ENCODE data around the gene HSPB9. TPM values are rescaled to one million over a fixed set of nuclear protein-coding genes. Genes with fewer than 3 reads are reported as not detected.

The HSPB9 gene
- total RNA-seq, 1 experiment from 2014 or later, result not detected

DNA sequence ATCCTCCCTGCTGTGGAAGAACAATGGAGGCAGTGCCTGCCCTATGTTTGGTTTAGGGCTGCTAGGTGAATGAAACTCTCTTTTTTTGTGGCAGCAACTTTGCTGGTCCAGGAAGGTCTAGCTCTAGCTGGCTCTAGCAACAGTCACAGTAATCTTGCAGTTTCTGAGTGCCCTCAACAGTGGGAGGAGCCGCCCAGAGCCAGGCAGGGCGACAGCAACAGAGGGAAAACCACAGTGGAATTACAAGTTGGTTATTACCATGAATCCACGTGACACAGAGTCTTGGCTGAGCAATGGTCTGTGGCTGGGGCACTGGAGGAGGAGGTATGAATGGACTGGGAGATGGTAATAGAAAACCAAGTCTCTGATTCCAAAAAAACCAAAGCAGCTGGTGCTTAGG lies 10.3 kb downstream of the HSPB9 start:
- no peaks in the 10 kb centered on the region for H3K9me3 ChIP-seq (ENCODE audit: insufficient read depth, low read depth)
- no peak overlapping the region for H3K4me2 ChIP-seq
- no peaks in the 10 kb centered on the region for H3K27me3 ChIP-seq (ENCODE audit: insufficient read depth, low read depth)
- intact Hi-C loops (cut with micrococcal nuclease; ENCODE audit: unreplicated experiment), result no loop called here
- H3K4me3 ChIP-seq, result no peak overlapping the region
- H3K79me2 ChIP-seq (ENCODE audit: low read depth), result peaks cover 69% of the 10 kb centered on the region
- no peak overlapping the region for H3K27ac ChIP-seq
- peaks cover 24% of the 10 kb centered on the region for H3K4me1 ChIP-seq (replicated peaks; ENCODE audit: insufficient read depth)
- ChIA-PET POLR2A (ENCODE audit: unreplicated experiment) (interaction anchor here (0.7 kb wide), 1 partner anchor 152 kb away, joined by 5 read pairs; no protein-coding TSS in a partner anchor), CTCF (no interaction called here)
- H4K20me1 ChIP-seq (ENCODE audit: insufficient read depth), result peaks cover 28% of the 10 kb centered on the region
- BruUV-seq (replicated peaks), result no TSS peak
- H3F3A ChIP-seq (ENCODE audit: insufficient read depth, low read depth), result peaks cover 23% of the 10 kb centered on the region
- H3K36me3 ChIP-seq (ENCODE audit: low read depth), result 0 out of 2 replicates have a peak, but pooled peaks cover 7% of the 10 kb centered on the region
- no peaks in the 10 kb centered on the region for H3K9me2 ChIP-seq (ENCODE audit: insufficient read depth)
- peak in 1 of 2 experiments; percentile 41 for DNase-seq
- no peak overlapping the region for H2AFZ ChIP-seq
- no peak for TF ChIP-seq EZH2 (IDR thresholded peaks at IDR 0.05; ENCODE audit: low read depth)
- TF ChIP-seq, protein P1, sequence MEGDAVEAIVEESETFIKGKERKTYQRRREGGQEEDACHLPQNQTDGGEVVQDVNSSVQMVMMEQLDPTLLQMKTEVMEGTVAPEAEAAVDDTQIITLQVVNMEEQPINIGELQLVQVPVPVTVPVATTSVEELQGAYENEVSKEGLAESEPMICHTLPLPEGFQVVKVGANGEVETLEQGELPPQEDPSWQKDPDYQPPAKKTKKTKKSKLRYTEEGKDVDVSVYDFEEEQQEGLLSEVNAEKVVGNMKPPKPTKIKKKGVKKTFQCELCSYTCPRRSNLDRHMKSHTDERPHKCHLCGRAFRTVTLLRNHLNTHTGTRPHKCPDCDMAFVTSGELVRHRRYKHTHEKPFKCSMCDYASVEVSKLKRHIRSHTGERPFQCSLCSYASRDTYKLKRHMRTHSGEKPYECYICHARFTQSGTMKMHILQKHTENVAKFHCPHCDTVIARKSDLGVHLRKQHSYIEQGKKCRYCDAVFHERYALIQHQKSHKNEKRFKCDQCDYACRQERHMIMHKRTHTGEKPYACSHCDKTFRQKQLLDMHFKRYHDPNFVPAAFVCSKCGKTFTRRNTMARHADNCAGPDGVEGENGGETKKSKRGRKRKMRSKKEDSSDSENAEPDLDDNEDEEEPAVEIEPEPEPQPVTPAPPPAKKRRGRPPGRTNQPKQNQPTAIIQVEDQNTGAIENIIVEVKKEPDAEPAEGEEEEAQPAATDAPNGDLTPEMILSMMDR (conservative IDR thresholded peaks at IDR 0.05), result no peak

DNA sequence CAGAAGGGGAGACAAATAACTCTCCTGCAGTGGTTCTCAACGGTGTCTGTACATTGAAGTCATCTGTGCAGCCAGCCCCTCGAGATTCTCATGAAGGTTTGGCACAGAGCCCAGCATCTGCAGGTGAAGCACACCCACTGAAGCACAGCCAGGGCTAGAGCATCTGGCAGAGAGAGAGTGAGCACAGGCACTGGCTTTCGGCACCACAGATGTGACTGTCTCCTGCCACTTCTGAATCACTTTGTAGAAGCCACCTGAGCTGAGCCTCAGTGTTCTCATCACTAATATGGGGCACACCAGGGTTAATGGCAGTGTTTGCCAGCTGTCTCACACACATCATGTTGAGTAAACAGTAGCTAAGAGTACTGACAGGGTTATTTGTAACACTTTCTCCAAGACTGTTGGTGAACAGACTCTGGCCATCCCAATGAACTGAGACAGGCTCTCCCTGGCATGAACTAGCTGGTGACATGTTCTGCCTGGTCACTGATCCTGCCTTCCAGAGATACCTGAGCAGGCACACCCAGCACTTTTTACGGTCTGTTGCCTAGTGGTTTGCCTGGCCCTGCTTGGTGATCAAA lies 10.9 kb downstream of the HSPB9 start:
- H3K9me3 ChIP-seq (ENCODE audit: insufficient read depth, low read depth), result no peaks in the 10 kb centered on the region
- no peak for DNase-seq
- no TSS peak for BruUV-seq (replicated peaks)
- no peak overlapping the region for H3K4me3 ChIP-seq
- peaks cover 75% of the 10 kb centered on the region for H3K79me2 ChIP-seq (ENCODE audit: low read depth)
- peaks cover 23% of the 10 kb centered on the region for H3F3A ChIP-seq (ENCODE audit: insufficient read depth, low read depth)
- no peaks in the 10 kb centered on the region for H3K27me3 ChIP-seq (ENCODE audit: insufficient read depth, low read depth)
- no peak overlapping the region for H3K4me2 ChIP-seq
- TF ChIP-seq EZH2 (IDR thresholded peaks at IDR 0.05; ENCODE audit: low read depth), result no peak
- TF ChIP-seq, protein P1 (conservative IDR thresholded peaks at IDR 0.05), result no peak
- intact Hi-C loops (cut with micrococcal nuclease; ENCODE audit: unreplicated experiment), result no loop called here
- 0 out of 2 replicates have a peak, but pooled peaks cover 7% of the 10 kb centered on the region for H3K36me3 ChIP-seq (ENCODE audit: low read depth)
- no peak overlapping the region for H3K27ac ChIP-seq
- no peak overlapping the region for H2AFZ ChIP-seq
- peaks cover 33% of the 10 kb centered on the region for H4K20me1 ChIP-seq (ENCODE audit: insufficient read depth)
- H3K9me2 ChIP-seq (ENCODE audit: insufficient read depth), result no peaks in the 10 kb centered on the region
- CTCF ChIA-PET, result no interaction called here
- POLR2A ChIA-PET (ENCODE audit: unreplicated experiment), result no interaction called here
- H3K4me1 ChIP-seq (replicated peaks; ENCODE audit: insufficient read depth), result peaks cover 24% of the 10 kb centered on the region

DNA sequence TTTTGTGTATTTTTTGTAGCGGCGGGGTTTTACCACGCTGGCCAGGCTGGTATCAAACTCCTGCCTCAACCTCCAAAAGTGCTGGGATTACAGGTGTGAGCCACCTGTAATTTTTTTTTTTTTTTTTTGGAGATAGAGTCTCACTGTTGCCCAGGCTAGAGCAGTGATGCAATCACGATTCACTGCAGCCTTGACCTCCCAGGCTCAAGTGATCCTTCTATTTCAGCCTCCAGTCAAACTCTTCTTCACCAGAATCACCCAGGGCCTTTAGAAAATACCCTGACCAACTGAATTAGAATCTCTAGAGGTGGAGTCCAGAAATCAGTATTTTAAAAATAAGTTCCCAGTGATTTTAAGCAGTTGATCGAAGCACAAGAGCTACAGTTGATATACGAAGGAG lies 12.5 kb downstream of the HSPB9 start:
- no peaks in the 10 kb centered on the region for H3K9me3 ChIP-seq (ENCODE audit: insufficient read depth, low read depth)
- peaks cover 24% of the 10 kb centered on the region for H3K4me1 ChIP-seq (replicated peaks; ENCODE audit: insufficient read depth)
- H3K9me2 ChIP-seq (ENCODE audit: insufficient read depth), result no peaks in the 10 kb centered on the region
- H2AFZ ChIP-seq, result no peak overlapping the region
- H3F3A ChIP-seq (ENCODE audit: insufficient read depth, low read depth), result peaks cover 23% of the 10 kb centered on the region
- intact Hi-C loops (cut with micrococcal nuclease; ENCODE audit: unreplicated experiment), result no loop called here
- H3K27ac ChIP-seq, result peak overlapping the region; percentile 78
- no TSS peak for BruUV-seq (replicated peaks)
- no peaks in the 10 kb centered on the region for H3K27me3 ChIP-seq (ENCODE audit: insufficient read depth, low read depth)
- 0 out of 2 replicates have a peak, but pooled peaks cover 7% of the 10 kb centered on the region for H3K36me3 ChIP-seq (ENCODE audit: low read depth)
- no peak for DNase-seq
- CTCF ChIA-PET, result interaction anchor here (1.2 kb wide), 1 partner anchor 392 kb away, joined by 3 read pairs; no protein-coding TSS in a partner anchor
- peak overlapping the region; percentile 54 for H3K4me2 ChIP-seq
- TF ChIP-seq EZH2 (IDR thresholded peaks at IDR 0.05; ENCODE audit: low read depth), result no peak
- TF ChIP-seq, protein P1 (conservative IDR thresholded peaks at IDR 0.05), result no peak
- H4K20me1 ChIP-seq (ENCODE audit: insufficient read depth), result peaks cover 39% of the 10 kb centered on the region
- peaks cover 90% of the 10 kb centered on the region for H3K79me2 ChIP-seq (ENCODE audit: low read depth)
- POLR2A ChIA-PET (ENCODE audit: unreplicated experiment), result interaction anchor here (0.6 to 0.8 kb wide), 2 partner anchors 20 to 152 kb away, joined by 9 to 21 read pairs; no protein-coding TSS in a partner anchor
- H3K4me3 ChIP-seq, result no peak overlapping the region

All from PC-9 (cell line).